ENCODE data around the gene RAP1GDS1. TPM values are rescaled to one million over a fixed set of nuclear protein-coding genes. Genes with fewer than 3 reads are reported as not detected.

The RAP1GDS1 gene
- total RNA-seq, 1 donor, result 44.4 TPM

- H3K4me3 ChIP-seq (ENCODE audit: low read length), result no peak overlapping the region
- H3K4me1 ChIP-seq (ENCODE audit: insufficient read depth, low read length), result no peaks in the 10 kb centered on the region
- H3K9me3 ChIP-seq (ENCODE audit: low read depth, low read length), result no peaks in the 10 kb centered on the region
- H3K27me3 ChIP-seq (ENCODE audit: insufficient read depth, low read length), result no peaks in the 10 kb centered on the region
These were observed 224.7 kb downstream of the RAP1GDS1 start for GRCh38 chr4:98485816-98486345.

GRCh38 chr4:98490251-98490650 lies 229.1 kb downstream of the RAP1GDS1 start:
- Histone ChIP-seq H3K27me3 (ENCODE audit: insufficient read depth, low read length) (no peaks in the 10 kb centered on the region), H3K9me3 (ENCODE audit: low read depth, low read length) (no peaks in the 10 kb centered on the region), H3K4me1 (ENCODE audit: insufficient read depth, low read length) (no peaks in the 10 kb centered on the region), H3K4me3 (ENCODE audit: low read length) (no peak overlapping the region)

- no peaks in the 10 kb centered on the region for H3K9me3 ChIP-seq (ENCODE audit: low read depth, low read length)
- H3K27me3 ChIP-seq (ENCODE audit: insufficient read depth, low read length), result no peaks in the 10 kb centered on the region
- no peaks in the 10 kb centered on the region for H3K4me1 ChIP-seq (ENCODE audit: insufficient read depth, low read length)
- no peak overlapping the region for H3K4me3 ChIP-seq (ENCODE audit: low read length)
These were observed 230.8 kb downstream of the RAP1GDS1 start for GRCh38 chr4:98491899-98492559.

- Histone ChIP-seq H3K27me3 (ENCODE audit: insufficient read depth, low read length) (no peaks in the 10 kb centered on the region), H3K9me3 (ENCODE audit: low read depth, low read length) (no peaks in the 10 kb centered on the region), H3K4me1 (ENCODE audit: insufficient read depth, low read length) (no peaks in the 10 kb centered on the region), H3K4me3 (ENCODE audit: low read length) (no peak overlapping the region)
These were observed 232.1 kb downstream of the RAP1GDS1 start for GRCh38 chr4:98493296-98493695.

Other genes with a start within 250 kb of the RAP1GDS1 start
- gene STPG2, start 117.9 kb upstream of the RAP1GDS1 start, total RNA-seq, result 0.73 TPM

Measured in mononuclear cell (primary cell).